ENCODE measurements around the gene FAIM.
"Not testable (repeated sequence)": the region's sequence is repeated elsewhere in the genome, so short reads cannot be mapped to it uniquely, and the experiment has no call there.

FAIM gene

DNA sequence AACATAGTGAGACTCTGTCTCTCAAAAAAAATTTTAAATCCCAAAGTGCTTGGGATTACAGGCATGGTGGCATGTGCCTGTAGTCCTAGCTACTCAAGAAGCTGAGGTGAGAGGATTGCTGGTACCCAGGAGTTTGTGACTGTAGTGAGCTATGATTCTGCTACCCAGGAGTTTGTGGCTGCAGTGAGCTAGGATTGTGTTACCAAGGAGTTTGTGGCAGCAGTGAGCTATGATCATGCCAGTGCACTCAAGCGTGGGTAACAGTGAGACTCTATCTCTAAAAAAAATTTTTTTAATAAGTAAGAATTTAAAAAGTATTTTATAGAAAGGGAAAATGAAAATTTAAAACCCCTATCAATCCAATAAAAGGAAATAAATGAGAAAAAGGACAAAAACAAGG lies 69.5 kb downstream of the FAIM start:
- no peak for DNase-seq (ENCODE audit: low read depth in 3 of 3)

DNA sequence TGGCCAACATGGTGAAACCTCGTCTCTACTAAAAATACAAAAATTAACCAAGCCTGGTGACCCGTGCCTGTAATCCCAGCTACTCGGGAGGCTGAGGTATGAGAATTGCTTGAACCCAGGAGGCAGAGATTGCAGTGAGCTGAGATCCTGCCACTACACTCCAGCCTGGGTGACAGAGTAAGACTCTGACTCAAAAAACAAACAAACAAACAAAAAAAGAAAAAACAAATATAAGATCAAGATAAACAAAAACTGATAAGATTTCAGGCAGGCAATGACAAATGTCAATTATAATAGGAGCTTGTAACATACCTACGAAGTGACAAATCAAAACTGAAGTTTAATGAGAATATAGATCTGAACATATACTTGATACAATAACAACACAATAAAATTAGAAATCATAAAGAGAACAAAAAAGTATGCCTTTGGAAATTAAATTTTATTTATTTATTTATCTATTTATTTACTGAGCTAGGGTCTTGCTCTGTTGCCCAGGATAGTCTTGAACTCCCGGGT lies 70.4 kb downstream of the FAIM start:
- DNase-seq (ENCODE audit: low read depth in 3 of 3): no peak

DNA sequence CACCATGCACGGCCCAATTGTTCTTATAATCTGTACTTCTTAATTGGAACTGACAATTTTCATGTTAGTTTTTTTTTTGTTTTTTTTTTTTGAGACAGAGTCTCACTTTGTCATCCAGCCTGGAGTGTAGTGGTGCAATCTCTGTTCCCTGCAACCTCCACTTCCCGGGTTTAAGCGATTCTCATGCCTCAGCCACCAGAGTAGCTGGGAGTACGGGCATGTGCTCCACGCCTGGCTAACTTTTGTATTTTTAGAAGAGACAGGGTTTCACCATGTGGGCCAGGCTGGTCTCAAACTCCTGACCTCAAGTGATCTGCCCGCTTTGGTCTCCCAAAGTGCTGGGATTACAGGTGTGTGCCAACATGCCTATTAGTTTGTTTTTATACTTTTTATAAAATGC lies 72.4 kb downstream of the FAIM start:
- DNase-seq (ENCODE audit: low read depth in 3 of 3): not testable (repeated sequence)

DNA sequence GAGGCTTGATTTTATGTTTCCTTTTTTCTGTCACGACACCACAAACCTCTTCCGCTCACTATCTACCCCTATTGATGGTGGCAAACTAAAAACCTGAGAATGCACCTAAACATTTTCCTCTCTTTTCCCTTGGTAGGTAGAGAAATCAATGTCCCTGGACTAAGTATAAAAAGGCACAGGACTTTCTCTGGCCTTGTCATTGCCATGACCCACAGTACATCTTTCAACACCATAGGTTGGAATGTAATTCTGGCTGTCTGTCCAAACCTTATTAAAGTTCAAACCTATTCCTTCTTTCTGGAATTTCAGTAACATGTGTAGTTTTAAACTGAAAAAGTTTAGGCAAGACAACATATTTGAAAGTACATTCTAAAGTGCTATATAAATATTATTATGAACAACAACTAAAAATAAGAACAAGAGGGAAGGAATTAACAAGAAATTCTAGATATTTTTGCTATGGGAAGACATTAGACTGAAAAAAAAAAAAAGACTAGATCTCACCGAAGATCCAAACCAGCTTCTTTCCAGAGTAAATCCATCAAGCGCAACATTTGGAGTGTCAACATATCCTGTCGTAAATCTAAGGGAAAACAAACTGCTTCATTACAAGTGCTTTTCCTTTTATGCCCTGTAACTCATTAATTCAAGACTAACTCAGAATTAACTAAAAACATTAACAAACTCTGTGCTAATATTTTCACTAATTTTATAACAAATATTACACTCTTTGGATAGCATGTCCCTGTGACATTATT lies 73.1 kb downstream of the FAIM start:
- no peak for DNase-seq (ENCODE audit: low read depth in 3 of 3)

DNA sequence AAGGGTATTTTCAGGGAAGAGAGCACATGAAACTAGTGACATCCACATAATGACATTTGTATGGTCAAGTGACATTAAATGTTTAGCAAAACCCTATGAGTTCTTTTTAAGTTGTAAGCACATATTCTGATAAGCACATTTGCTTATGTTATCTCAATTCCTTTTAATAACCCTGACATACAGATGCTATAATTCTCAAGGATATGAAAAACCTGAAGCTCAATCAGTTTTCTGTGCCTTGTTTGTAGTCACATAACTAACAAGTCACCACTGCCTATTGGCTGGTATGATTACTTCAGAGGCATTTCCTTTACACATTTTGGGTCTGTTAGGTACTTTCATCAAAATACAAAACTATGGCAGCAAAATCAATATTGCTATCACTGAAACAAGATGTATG lies 74.1 kb downstream of the FAIM start:
- no peak for DNase-seq (ENCODE audit: low read depth in 3 of 3)
